HCT116 (cell line): ENCODE data around the gene LCOR.

Experiments used
- ATF3 ChIP-seq: IDR thresholded peaks from 2 replicates; pipeline ENCODE4 v1.6.1; 2012
- CBX3 ChIP-seq: IDR thresholded peaks from 2 replicates; pipeline ENCODE4 v1.6.1; 2012; ENCODE audit warnings: low read depth
- CTCF ChIP-seq, 3 experiments: fragments of 200-600 bp in 1 of 3; sonication (generic) in 1 of 3; IDR thresholded peaks in 2 of 3; conservative IDR thresholded peaks in 1 of 3; 2 replicates each; pipeline ENCODE4 v1.5.1; 2012 to 2017; ENCODE audit warnings: low read depth in 2 of 3, low read length in 2 of 3, antibody characterized with exemption in 1 of 3, borderline replicate concordance in 1 of 3, control low read depth in 1 of 3, mild to moderate bottlenecking in 1 of 3, mixed read lengths in 1 of 3, mixed run types in 1 of 3, moderate library complexity in 1 of 3; ENCODE audit not compliant: insufficient read depth in 1 of 3
- ELF1 ChIP-seq: IDR thresholded peaks from 2 replicates; pipeline ENCODE4 v1.6.1; 2012; ENCODE audit warnings: low read depth, borderline replicate concordance
- EZH2 ChIP-seq: fragments of 200-600 bp; sonication (generic); IDR thresholded peaks from 2 replicates; pipeline ENCODE4 v1.6.1; 2017; ENCODE audit warnings: antibody characterized with exemption, mixed run types
- MAX ChIP-seq: IDR thresholded peaks from 2 replicates; pipeline ENCODE4 v1.6.1; 2012
- POLR2A ChIP-seq: IDR thresholded peaks from 2 replicates; pipeline ENCODE4 v1.7.0; 2011; ENCODE audit warnings: borderline replicate concordance; ENCODE audit not compliant: insufficient read depth, insufficient read length; ENCODE audit errors: extremely low read depth
- POLR2AphosphoS5 ChIP-seq: IDR thresholded peaks from 2 replicates; pipeline ENCODE4 v1.6.1; 2011; ENCODE audit warnings: mild to moderate bottlenecking, low read depth, low read length, moderate library complexity
- RAD21 ChIP-seq: IDR thresholded peaks from 2 replicates; pipeline ENCODE4 v1.6.1; 2012; ENCODE audit warnings: low read depth, mild to moderate bottlenecking
- REST ChIP-seq: IDR thresholded peaks from 2 replicates; pipeline ENCODE4 v1.6.1; 2012; ENCODE audit warnings: low read depth
- SIN3A ChIP-seq: IDR thresholded peaks from 2 replicates; pipeline ENCODE4 v1.6.1; 2012; ENCODE audit warnings: low read depth
- SP1 ChIP-seq: IDR thresholded peaks from 2 replicates; pipeline ENCODE4 v1.6.1; 2012; ENCODE audit warnings: low read depth
- YY1 ChIP-seq: IDR thresholded peaks from 2 replicates; pipeline ENCODE4 v1.6.1; 2011; ENCODE audit warnings: low read length, low read depth, moderate library complexity, mild to moderate bottlenecking; ENCODE audit not compliant: insufficient replicate concordance; ENCODE audit errors: extremely low read depth
- ZNF274 ChIP-seq: fragments of 200-500 bp; sonication (Bioruptor generic); IDR thresholded peaks from 2 replicates; pipeline ENCODE4 v1.6.1; 2014; ENCODE audit warnings: mild to moderate bottlenecking, low read depth, low read length, inconsistent platforms

- TF ChIP-seq REST (no peak), POLR2A (peak; percentile 78), CTCF (IDR thresholded peaks at IDR 0.05 in 2 of 3, conservative IDR thresholded peaks at IDR 0.05 in 1 of 3; ENCODE audit: borderline replicate concordance in 1 of 3, insufficient read depth in 1 of 3, low read depth in 2 of 3, low read length in 2 of 3) (no peak), EZH2 (no peak), RAD21 (no peak), ZNF274 (no peak), POLR2AphosphoS5 (peak; percentile 85), SP1 (peak; percentile 16; the same call in 1 of the 2 replicates), MAX (0 out of 2 replicates have a peak, but pooled peaks have one; percentile 31), ELF1 (no peak), YY1 (no peak), CBX3 (no peak), ATF3 (no peak), SIN3A (peak; percentile 58)
Observed at GRCh38 chr10:96831867-96832720, at the start of gene LCOR.
